H9 (cell line): Measurements from ENCODE around the gene CAMK2B. TPM values are rescaled to one million over a fixed set of nuclear protein-coding genes. Genes with fewer than 3 reads are reported as not detected.

Source experiments
- DNase-seq: peaks from one replicate; pipeline ENCODE4 v3.0.0-alpha.2; 2017
- H2AFZ ChIP-seq: one replicate; pipeline ENCODE4 v1.6.1; 2013; ENCODE audit warnings: mild to moderate bottlenecking, low read length, control low read depth, moderate library complexity
- H2AK5ac ChIP-seq: 2 replicates; pipeline ENCODE4 v1.6.1; 2013; ENCODE audit warnings: low read length, control low read depth, mixed read lengths; ENCODE audit not compliant: insufficient read length
- H2BK120ac ChIP-seq: one replicate; pipeline ENCODE4 v1.6.1; 2013; ENCODE audit warnings: low read depth, mild to moderate bottlenecking, low read length, control low read depth, inconsistent platforms; ENCODE audit not compliant: poor library complexity, severe bottlenecking
- H2BK12ac ChIP-seq: 2 replicates; pipeline ENCODE4 v1.6.1; 2013; ENCODE audit warnings: low read length, control low read depth, mixed read lengths, low read depth; ENCODE audit not compliant: insufficient read length
- H2BK15ac ChIP-seq: 2 replicates; pipeline ENCODE4 v1.6.1; 2013; ENCODE audit warnings: low read depth, low read length, control low read depth
- H2BK20ac ChIP-seq: one replicate; pipeline ENCODE4 v1.6.1; 2013; ENCODE audit warnings: low read depth, mild to moderate bottlenecking, low read length, control low read depth, inconsistent platforms; ENCODE audit not compliant: poor library complexity, severe bottlenecking
- H2BK5ac ChIP-seq: 2 replicates; pipeline ENCODE4 v1.6.1; 2013; ENCODE audit warnings: low read length, control low read depth, mixed read lengths; ENCODE audit not compliant: insufficient read length
- H3K14ac ChIP-seq: 2 replicates; pipeline ENCODE4 v1.6.1; 2013; ENCODE audit warnings: low read length, control low read depth; ENCODE audit not compliant: insufficient read depth
- H3K18ac ChIP-seq: 2 replicates; pipeline ENCODE4 v1.6.1; 2013; ENCODE audit warnings: low read depth, mild to moderate bottlenecking, mixed read lengths, low read length, control low read depth; ENCODE audit not compliant: insufficient read length
- H3K23ac ChIP-seq: 2 replicates; pipeline ENCODE4 v1.6.1; 2013; ENCODE audit warnings: low read length, control low read depth, mixed read lengths, low read depth; ENCODE audit not compliant: insufficient read length
- H3K23me2 ChIP-seq: 2 replicates; pipeline ENCODE4 v1.6.1; 2013; ENCODE audit warnings: low read depth, mild to moderate bottlenecking, mixed read lengths, low read length, control low read depth; ENCODE audit not compliant: insufficient read length, poor library complexity, severe bottlenecking
- H3K27ac ChIP-seq: 2 replicates; pipeline ENCODE4 v1.5.1; 2013; ENCODE audit warnings: low read length, control low read depth, mixed read lengths, low read depth; ENCODE audit not compliant: insufficient read length
- H3K27me3 ChIP-seq: 2 replicates; pipeline ENCODE4 v1.6.1; 2013; ENCODE audit warnings: low read length, control low read depth, inconsistent platforms; ENCODE audit not compliant: insufficient read depth
- H3K4ac ChIP-seq: 2 replicates; pipeline ENCODE4 v1.6.1; 2013; ENCODE audit warnings: low read depth, mild to moderate bottlenecking, control low read depth, inconsistent platforms, low read length, moderate library complexity
- H3K4me1 ChIP-seq: 2 replicates; pipeline ENCODE4 v1.6.1; 2013; ENCODE audit warnings: low read length, control low read depth, inconsistent platforms; ENCODE audit not compliant: insufficient read depth
- H3K4me2 ChIP-seq: 2 replicates; pipeline ENCODE4 v1.6.1; 2013; ENCODE audit warnings: low read length, control low read depth, mixed read lengths; ENCODE audit not compliant: insufficient read length, insufficient read depth
- H3K56ac ChIP-seq: 2 replicates; pipeline ENCODE4 v1.6.1; 2013; ENCODE audit warnings: low read depth, mild to moderate bottlenecking, mixed read lengths, low read length, control low read depth; ENCODE audit not compliant: insufficient read length
- H3K79me1 ChIP-seq: 2 replicates; pipeline ENCODE4 v1.6.1; 2013; ENCODE audit warnings: low read depth, mild to moderate bottlenecking, moderate library complexity, low read length, control low read depth, inconsistent platforms; ENCODE audit not compliant: insufficient read depth, poor library complexity, severe bottlenecking
- H3K79me2 ChIP-seq: 2 replicates; pipeline ENCODE4 v1.6.1; 2013; ENCODE audit warnings: low read length, control low read depth, inconsistent platforms; ENCODE audit not compliant: insufficient read depth
- H3K9ac ChIP-seq: 2 replicates; pipeline ENCODE4 v1.6.1; 2013; ENCODE audit warnings: low read length, control low read depth, mixed read lengths; ENCODE audit not compliant: insufficient read length; ENCODE audit errors: extremely low read depth
- H3K9me3 ChIP-seq: one replicate; pipeline ENCODE4 v1.6.1; 2013; ENCODE audit warnings: low read depth, low read length, inconsistent platforms; ENCODE audit not compliant: control insufficient read depth
- H3T11ph ChIP-seq: one replicate; pipeline ENCODE4 v1.6.1; 2013; ENCODE audit warnings: mild to moderate bottlenecking, low read length, control low read depth, inconsistent platforms
- H4K20me1 ChIP-seq: one replicate; pipeline ENCODE4 v1.6.1; 2013; ENCODE audit not compliant: control insufficient read depth, insufficient read length, insufficient read depth
- H4K5ac ChIP-seq: 2 replicates; pipeline ENCODE4 v1.6.1; 2013; ENCODE audit warnings: low read depth, mild to moderate bottlenecking, mixed read lengths, low read length, control low read depth; ENCODE audit not compliant: insufficient read length
- H4K8ac ChIP-seq: replicated peaks from 2 replicates; pipeline ENCODE4 v1.6.1; 2013; ENCODE audit warnings: low read length, control low read depth, mixed read lengths, low read depth; ENCODE audit not compliant: insufficient read length
- H4K91ac ChIP-seq: 2 replicates; pipeline ENCODE4 v1.6.1; 2013; ENCODE audit warnings: low read depth, mild to moderate bottlenecking, moderate library complexity, mixed read lengths, low read length, control low read depth; ENCODE audit not compliant: insufficient read length
- H3K27ac Mint-ChIP-seq, 3 experiments: 2 replicates in 2 of 3; 3 replicates in 1 of 3; pipeline ENCODE4 v1.8.0; 2020 to 2021; ENCODE audit warnings: mixed read lengths in 3 of 3, mild to moderate bottlenecking in 1 of 3, moderate library complexity in 1 of 3
- H3K27me3 Mint-ChIP-seq: 2 replicates; pipeline ENCODE4 v1.8.0; 2021; ENCODE audit warnings: low read depth, mild to moderate bottlenecking, moderate library complexity, mixed read lengths
- H3K36me3 Mint-ChIP-seq, 3 experiments: 2 replicates in 2 of 3; 3 replicates in 1 of 3; pipeline ENCODE4 v1.8.0; 2020 to 2021; ENCODE audit warnings: low read depth in 3 of 3, mixed read lengths in 3 of 3; ENCODE audit not compliant: insufficient read depth in 1 of 3
- H3K4me1 Mint-ChIP-seq, 2 experiments: 2 replicates each; pipeline ENCODE4 v1.8.0; 2020; ENCODE audit warnings: mixed read lengths in 2 of 2
- H3K4me3 Mint-ChIP-seq, 2 experiments: 2 replicates in 1 of 2; 3 replicates in 1 of 2; pipeline ENCODE4 v1.8.0; 2020 to 2021; ENCODE audit warnings: mild to moderate bottlenecking in 2 of 2, mixed read lengths in 2 of 2, moderate library complexity in 1 of 2
- H3K9me3 Mint-ChIP-seq, 2 experiments: 2 replicates in 1 of 2; 3 replicates in 1 of 2; pipeline ENCODE4 v1.8.0; 2020; ENCODE audit warnings: mild to moderate bottlenecking in 2 of 2, mixed read lengths in 2 of 2, moderate library complexity in 1 of 2
- WGBS: extraction: QIAGEN DNeasy Blood & Tissue Kit; methylation state at CpG from one replicate; pipeline ENCODE4 v1.1.7; 2013; ENCODE audit warnings: missing lambda C conversion rate, low lambda C conversion rate, mixed read lengths; ENCODE audit not compliant: insufficient read length; ENCODE audit errors: extremely low coverage; 5-methylcytosine and 5-hydroxymethylcytosine counted together
- total RNA-seq: library from RNA; stranded (reverse); gene quantifications from 2 replicates; pipeline ENCODE4 v1.2.1, GENCODE V29; 2021
- TF ChIP-seq, protein P1 (sequence below): fragments of 200-600 bp; sonication (generic); conservative IDR thresholded peaks from 3 replicates; pipeline ENCODE4 v1.8.0; 2021; ENCODE audit warnings: antibody characterized with exemption, mild to moderate bottlenecking

The CAMK2B gene
- total RNA-seq, 1 experiment from 2014 or later = 0.17 TPM

DNA sequence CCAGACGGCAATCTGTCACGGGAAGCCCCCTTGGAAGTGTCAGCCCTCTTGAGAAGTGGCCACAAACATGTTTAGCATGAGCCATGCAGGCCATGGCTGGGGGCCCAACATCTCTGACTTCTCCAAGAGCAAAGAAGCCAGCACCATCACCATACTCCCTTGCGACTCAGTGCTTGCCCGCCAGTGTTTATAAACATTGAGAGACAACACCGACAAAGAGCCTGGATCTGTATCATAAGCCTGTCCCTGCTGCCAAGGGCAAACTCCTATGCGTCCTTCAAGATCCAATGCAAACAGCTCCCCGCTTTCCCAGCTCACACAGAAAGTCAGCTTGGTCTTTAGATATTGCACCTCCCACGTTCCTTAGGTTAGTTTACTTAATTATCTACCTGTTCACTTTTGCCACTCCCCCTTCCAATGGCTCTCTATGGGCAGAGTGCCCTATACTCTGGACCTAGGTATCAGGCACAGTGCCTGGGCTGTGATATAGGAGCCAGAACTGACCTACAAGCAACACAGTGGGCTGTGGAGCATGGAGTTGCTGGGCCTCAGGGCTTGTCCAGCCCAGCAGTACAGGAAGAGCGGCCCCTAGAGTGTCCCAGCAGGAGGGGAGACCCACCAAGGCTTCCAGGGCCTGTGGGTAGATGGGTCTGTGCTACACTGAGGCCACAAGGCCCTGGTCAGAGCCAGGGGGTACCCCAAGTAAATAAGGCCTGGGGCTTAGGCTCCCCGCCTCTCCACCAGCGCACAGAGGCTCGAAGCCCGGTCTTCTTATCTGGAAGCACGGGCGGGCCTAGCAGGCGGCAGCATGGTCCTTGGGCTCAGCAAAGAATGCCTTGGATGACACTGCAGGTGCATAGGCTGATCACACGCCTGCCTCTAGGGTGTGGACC lies 37.7 kb downstream of the CAMK2B start:
- no peak overlapping the region for H3K9ac ChIP-seq
- no peak overlapping the region for H3K4me2 ChIP-seq
- H4K8ac ChIP-seq = no peak overlapping the region
- peak; percentile 24 for DNase-seq
- no peak overlapping the region for H4K5ac ChIP-seq
- H3K27me3 Mint-ChIP-seq = peaks cover 12% of the 10 kb centered on the region
- no CpG with 5 or more reads among the region's 17 CpGs for WGBS
- no peaks in the 10 kb centered on the region for H3K9me3 ChIP-seq
- H2BK120ac ChIP-seq = no peak overlapping the region
- peak overlapping the region in 1 of 3 experiments; percentile 57; a peak in 1 of 7 replicates for H3K27ac Mint-ChIP-seq
- H4K20me1 ChIP-seq = no peaks in the 10 kb centered on the region
- no peak overlapping the region for H2AFZ ChIP-seq
- peaks cover 0 to 16% of the 10 kb centered on the region in 2 experiments; a peak in 3 of 4 replicates for H3K4me1 Mint-ChIP-seq
- no peak overlapping the region for H4K91ac ChIP-seq
- H3K23ac ChIP-seq = no peak overlapping the region
- H3K56ac ChIP-seq = no peak overlapping the region
- H2AK5ac ChIP-seq = no peak overlapping the region
- H3K9me3 Mint-ChIP-seq = no peaks in the 10 kb centered on the region
- no peak overlapping the region for H2BK12ac ChIP-seq
- no peak overlapping the region for H3K4ac ChIP-seq
- no peaks in the 10 kb centered on the region for H3K27me3 ChIP-seq
- H3K36me3 Mint-ChIP-seq = no peaks in the 10 kb centered on the region
- H3K23me2 ChIP-seq = no peaks in the 10 kb centered on the region
- H3K4me3 Mint-ChIP-seq = no peak overlapping the region
- no peak overlapping the region for H3K18ac ChIP-seq
- TF ChIP-seq, protein P1, sequence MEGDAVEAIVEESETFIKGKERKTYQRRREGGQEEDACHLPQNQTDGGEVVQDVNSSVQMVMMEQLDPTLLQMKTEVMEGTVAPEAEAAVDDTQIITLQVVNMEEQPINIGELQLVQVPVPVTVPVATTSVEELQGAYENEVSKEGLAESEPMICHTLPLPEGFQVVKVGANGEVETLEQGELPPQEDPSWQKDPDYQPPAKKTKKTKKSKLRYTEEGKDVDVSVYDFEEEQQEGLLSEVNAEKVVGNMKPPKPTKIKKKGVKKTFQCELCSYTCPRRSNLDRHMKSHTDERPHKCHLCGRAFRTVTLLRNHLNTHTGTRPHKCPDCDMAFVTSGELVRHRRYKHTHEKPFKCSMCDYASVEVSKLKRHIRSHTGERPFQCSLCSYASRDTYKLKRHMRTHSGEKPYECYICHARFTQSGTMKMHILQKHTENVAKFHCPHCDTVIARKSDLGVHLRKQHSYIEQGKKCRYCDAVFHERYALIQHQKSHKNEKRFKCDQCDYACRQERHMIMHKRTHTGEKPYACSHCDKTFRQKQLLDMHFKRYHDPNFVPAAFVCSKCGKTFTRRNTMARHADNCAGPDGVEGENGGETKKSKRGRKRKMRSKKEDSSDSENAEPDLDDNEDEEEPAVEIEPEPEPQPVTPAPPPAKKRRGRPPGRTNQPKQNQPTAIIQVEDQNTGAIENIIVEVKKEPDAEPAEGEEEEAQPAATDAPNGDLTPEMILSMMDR = no peak
- H3K14ac ChIP-seq = no peak overlapping the region; the same call in 1 of the 2 replicates
- no peak overlapping the region for H3T11ph ChIP-seq
- H3K79me2 ChIP-seq = no peaks in the 10 kb centered on the region
- H3K79me1 ChIP-seq = no peaks in the 10 kb centered on the region
- H3K27ac ChIP-seq = no peak overlapping the region
- no peak overlapping the region for H2BK20ac ChIP-seq
- no peak overlapping the region for H2BK15ac ChIP-seq
- no peak overlapping the region for H2BK5ac ChIP-seq
- H3K4me1 ChIP-seq = no peaks in the 10 kb centered on the region
